ENCODE data around the gene LRMDA. TPM values are rescaled to one million over a fixed set of nuclear protein-coding genes. Genes with fewer than 3 reads are reported as not detected.

Gene LRMDA
- total and polyA plus RNA-seq, 2 of the 8 experiments (the other 6 are each of a cell fraction or from before 2014, with no cell fraction given): 0.86 to 2.8 TPM

DNA sequence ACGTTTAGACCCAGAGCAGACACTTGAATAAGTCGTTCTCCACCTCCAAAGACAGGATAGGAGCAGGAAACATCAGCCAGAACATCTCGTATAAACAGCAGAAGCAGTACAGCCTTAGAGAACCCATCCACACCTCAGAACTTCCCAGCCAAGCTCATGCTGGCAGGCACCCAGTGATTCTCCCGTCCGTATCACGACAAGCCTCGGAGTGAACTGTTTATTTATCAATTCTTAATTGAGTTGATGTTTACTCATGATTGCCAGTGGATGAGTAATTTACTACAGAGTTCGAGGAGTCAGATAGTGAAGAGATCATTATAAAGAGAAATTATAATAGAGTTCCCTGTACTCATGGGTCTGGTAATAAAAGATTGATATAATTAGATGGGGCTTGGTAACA lies 811.5 kb downstream of the LRMDA start (continued):
- TF ChIP-seq SP4 (IDR thresholded peaks at IDR 0.05; ENCODE audit: low read length): no peak
